ENCODE measurements around the gene TRIM29.
A peak's percentile ranks its signal among the peaks of the same experiment; 100 is the strongest.
"Not testable (repeated sequence)": the region's sequence is repeated elsewhere in the genome, so short reads cannot be mapped to it uniquely, and the experiment has no call there.

The TRIM29 gene

GRCh38 chr11:120184371-120184945 lies 46.5 kb upstream of the TRIM29 start:
- TF ChIP-seq CTCF (conservative IDR thresholded peaks at IDR 0.05; ENCODE audit: low read depth, low read length) = no peak
- no peak overlapping the region for H3K4me3 ChIP-seq (ENCODE audit: low read length)
- DNase-seq (ENCODE audit: low read depth) = no peak

- no peak for TF ChIP-seq CTCF (conservative IDR thresholded peaks at IDR 0.05; ENCODE audit: low read depth, low read length)
- no peak for DNase-seq (ENCODE audit: low read depth)
- H3K4me3 ChIP-seq (ENCODE audit: low read length) = no peak overlapping the region
Measured at GRCh38 chr11:120183701-120184141, 45.8 kb upstream of the TRIM29 start.

GRCh38 chr11:120182790-120183491 lies 45.0 kb upstream of the TRIM29 start:
- DNase-seq (ENCODE audit: low read depth) = no peak
- no peak overlapping the region for H3K4me3 ChIP-seq (ENCODE audit: low read length)
- TF ChIP-seq CTCF (conservative IDR thresholded peaks at IDR 0.05; ENCODE audit: low read depth, low read length) = peak; percentile 70

- peak; percentile 23 for DNase-seq (ENCODE audit: low read depth)
- no peak overlapping the region for H3K4me3 ChIP-seq (ENCODE audit: low read length)
Measured at GRCh38 chr11:120182372-120182771, 44.5 kb upstream of the TRIM29 start.

GRCh38 chr11:120181376-120181975 lies 43.6 kb upstream of the TRIM29 start:
- no peak for DNase-seq (ENCODE audit: low read depth)
- TF ChIP-seq CTCF (conservative IDR thresholded peaks at IDR 0.05; ENCODE audit: low read depth, low read length) = no peak
- no peak overlapping the region for H3K4me3 ChIP-seq (ENCODE audit: low read length)

More at GRCh38 chr11:120182372-120182771, 44.5 kb upstream of the TRIM29 start:
- TF ChIP-seq CTCF (conservative IDR thresholded peaks at IDR 0.05; ENCODE audit: low read depth, low read length) = no peak

GRCh38 chr11:120180551-120181232 lies 42.8 kb upstream of the TRIM29 start:
- TF ChIP-seq CTCF (conservative IDR thresholded peaks at IDR 0.05; ENCODE audit: low read depth, low read length) = peak; percentile 49
- H3K4me3 ChIP-seq (ENCODE audit: low read length) = no peak overlapping the region
- peak; percentile 19 for DNase-seq (ENCODE audit: low read depth)

- not testable (repeated sequence) for H3K4me3 ChIP-seq (ENCODE audit: low read length); DNase-seq (ENCODE audit: low read depth)
Measured at GRCh38 chr11:120180063-120180462, 42.1 kb upstream of the TRIM29 start.

Measured in retinal pigment epithelial cell (primary cell).